Glutamatergic neuron (in vitro differentiated cells): ENCODE measurements around the gene LRRC18. TPM values are rescaled to one million over a fixed set of nuclear protein-coding genes. Genes with fewer than 3 reads are reported as not detected.

Experiments
- DNase-seq: peaks from one replicate; pipeline ENCODE4 v3.0.0; 2022
- H3K27ac Mint-ChIP-seq: one replicate; pipeline ENCODE4 v1.8.0; 2020; ENCODE audit warnings: mild to moderate bottlenecking, mixed read lengths, inconsistent platforms; ENCODE audit not compliant: unreplicated experiment
- H3K27me3 Mint-ChIP-seq: one replicate; pipeline ENCODE4 v1.8.0; 2020; ENCODE audit warnings: mild to moderate bottlenecking, moderate library complexity, mixed read lengths, inconsistent platforms; ENCODE audit not compliant: unreplicated experiment
- H3K36me3 Mint-ChIP-seq: one replicate; pipeline ENCODE4 v1.8.0; 2020; ENCODE audit warnings: mild to moderate bottlenecking, mixed read lengths, inconsistent platforms; ENCODE audit not compliant: unreplicated experiment
- H3K4me1 Mint-ChIP-seq: one replicate; pipeline ENCODE4 v1.8.0; 2020; ENCODE audit warnings: mild to moderate bottlenecking, low read depth, mixed read lengths, inconsistent platforms; ENCODE audit not compliant: unreplicated experiment
- H3K4me3 Mint-ChIP-seq: one replicate; pipeline ENCODE4 v1.8.0; 2020; ENCODE audit warnings: mild to moderate bottlenecking, mixed read lengths, inconsistent platforms; ENCODE audit not compliant: unreplicated experiment
- H3K9me3 Mint-ChIP-seq: one replicate; pipeline ENCODE4 v1.8.0; 2020; ENCODE audit warnings: mild to moderate bottlenecking, moderate library complexity, mixed read lengths, inconsistent platforms; ENCODE audit not compliant: unreplicated experiment
- CTCF ChIP-seq: fragments of 200-600 bp; sonication (generic); IDR thresholded peaks from one replicate; pipeline ENCODE4 v1.5.0; 2021; ENCODE audit not compliant: partially characterized antibody, unreplicated experiment
- long read RNA-seq: library from polyadenylated mRNA; unstranded; transcript quantifications from one replicate; pipeline ENCODE4 v2.0.0, GENCODE V29; 2020; ENCODE audit not compliant: unreplicated experiment
- total RNA-seq: library from RNA; stranded (reverse); fragmentation: NEBNext Ultra II Directional; extraction: Animal tissue kit (Norgen Biotek cat#: 25700); gene quantifications from one replicate; pipeline ENCODE4 v1.2.1, GENCODE V29; 2021; ENCODE audit not compliant: unreplicated experiment

The LRRC18 gene
- not detected for total RNA-seq
- long read RNA-seq, result 0 reads

GRCh38 chr10:48939790-48940325, at the start of gene LRRC18:
LRRC18 (minus strand) TSS chr10:48939840; CDS start chr10:48914155, 25,685 bp downstream.
- Mint-ChIP-seq H3K27me3 (peaks cover 2% of the 10 kb centered on the region), H3K4me1 (peaks cover 5% of the 10 kb centered on the region), H3K4me3 (no peak within 1 kb of the TSS), H3K27ac (no peak within 1 kb of the TSS), H3K9me3 (no peaks in the 10 kb centered on the region), H3K36me3 (no peaks in the 10 kb centered on the region)
- DNase-seq, result no peak
- no peak for TF ChIP-seq CTCF

- Mint-ChIP-seq H3K4me3 (no peak overlapping the region), H3K27ac (no peak overlapping the region), H3K4me1 (peaks cover 17% of the 10 kb centered on the region), H3K27me3 (peaks cover 6% of the 10 kb centered on the region), H3K9me3 (peaks cover 5% of the 10 kb centered on the region), H3K36me3 (no peaks in the 10 kb centered on the region)
- no peak for DNase-seq
- no peak for TF ChIP-seq CTCF
Observed at GRCh38 chr10:48985621-48986158, 46.0 kb upstream of the LRRC18 start.

GRCh38 chr10:48983648-48984351, 44.2 kb upstream of the LRRC18 start:
- no peak for TF ChIP-seq CTCF
- no peaks in the 10 kb centered on the region for H3K36me3 Mint-ChIP-seq
- peaks cover 6% of the 10 kb centered on the region for H3K9me3 Mint-ChIP-seq
- no peak overlapping the region for H3K27ac Mint-ChIP-seq
- no peak overlapping the region for H3K4me3 Mint-ChIP-seq
- peaks cover 9% of the 10 kb centered on the region for H3K27me3 Mint-ChIP-seq
- DNase-seq, result no peak
- H3K4me1 Mint-ChIP-seq, result peaks cover 19% of the 10 kb centered on the region

- no peak for DNase-seq
- H3K27ac Mint-ChIP-seq, result no peak overlapping the region
- no peak overlapping the region for H3K4me3 Mint-ChIP-seq
- H3K4me1 Mint-ChIP-seq, result peaks cover 19% of the 10 kb centered on the region
- H3K27me3 Mint-ChIP-seq, result peaks cover 7% of the 10 kb centered on the region
- peaks cover 8% of the 10 kb centered on the region for H3K9me3 Mint-ChIP-seq
- no peaks in the 10 kb centered on the region for H3K36me3 Mint-ChIP-seq
- no peak for TF ChIP-seq CTCF
Observed at GRCh38 chr10:48982584-48982983, 42.9 kb upstream of the LRRC18 start.
